CD4-positive, alpha-beta T cell (primary cell): ENCODE measurements around the gene AGBL1. TPM values are rescaled to one million over a fixed set of nuclear protein-coding genes. Genes with fewer than 3 reads are reported as not detected.

Experiments used
- ATAC-seq: fragments of 200-7000 bp; cut with Tn5 transposase; one replicate; pipeline ENCODE4 v1.10.0; 2022; ENCODE audit warnings: mild to moderate bottlenecking; ENCODE audit not compliant: poor library complexity
- CTCF ChIA-PET: fragments of 350-600 bp; sonication (Branson Sonifier 250); formaldehyde crosslinking; loops from one replicate; lab custom pipeline; 2021; ENCODE audit warnings: antibody characterized with exemption, inconsistent platforms; lab: Charles Lee
- POLR2A ChIA-PET: fragments of 350-600 bp; sonication (Branson Sonifier 250); formaldehyde crosslinking; loops from one replicate; lab custom pipeline; 2021; ENCODE audit warnings: antibody characterized with exemption, inconsistent platforms; lab: Charles Lee
- DNase-seq, 14 experiments: peaks; one replicate each; pipeline ENCODE4 v3.0.0-alpha.2; 2013 to 2020; ENCODE audit warnings: mixed read lengths in 2 of 14
- H3K27ac ChIP-seq, 2 donors: one replicate each; pipeline versions ENCODE4 v1.5.1 to v1.7.0; 2013; ENCODE audit warnings: low read length in 2 of 2, low read depth in 1 of 2, mild to moderate bottlenecking in 1 of 2
- H3K27me3 ChIP-seq, 2 experiments: 1 replicate in 1 of 2; 2 replicates in 1 of 2; pipeline versions ENCODE4 v1.6.1 to v1.7.0; 2013; ENCODE audit warnings: low read length in 2 of 2, control low read depth in 1 of 2, mild to moderate bottlenecking in 1 of 2, moderate library complexity in 1 of 2; ENCODE audit not compliant: insufficient read depth in 2 of 2, control insufficient read depth in 1 of 2
- H3K36me3 ChIP-seq: one replicate; pipeline ENCODE4 v1.6.1; 2013; ENCODE audit warnings: low read length, control low read depth; ENCODE audit not compliant: insufficient read depth
- H3K4me1 ChIP-seq: one replicate; pipeline ENCODE4 v1.6.1; 2013; ENCODE audit warnings: low read length, control low read depth; ENCODE audit not compliant: insufficient read depth
- H3K4me3 ChIP-seq: one replicate; pipeline ENCODE4 v1.5.1; 2013; ENCODE audit warnings: mild to moderate bottlenecking, low read length, moderate library complexity
- H3K9me3 ChIP-seq, 2 experiments: 1 replicate in 1 of 2; 2 replicates in 1 of 2; pipeline versions ENCODE4 v1.6.1 to v1.7.0; 2013; ENCODE audit warnings: low read length in 2 of 2, mild to moderate bottlenecking in 2 of 2, control low read depth in 1 of 2, moderate library complexity in 1 of 2; ENCODE audit not compliant: control insufficient read depth in 1 of 2, insufficient read depth in 1 of 2
- H3K27ac Mint-ChIP-seq: one replicate; pipeline ENCODE4 v1.8.0; 2020; ENCODE audit warnings: mixed read lengths
- H3K27me3 Mint-ChIP-seq: one replicate; pipeline ENCODE4 v1.8.0; 2021; ENCODE audit warnings: mixed read lengths
- H3K36me3 Mint-ChIP-seq: one replicate; pipeline ENCODE4 v1.8.0; 2021; ENCODE audit warnings: low read depth, mixed read lengths
- H3K4me1 Mint-ChIP-seq: one replicate; pipeline ENCODE4 v1.8.0; 2021; ENCODE audit warnings: low read depth, mixed read lengths
- H3K4me3 Mint-ChIP-seq: one replicate; pipeline ENCODE4 v1.8.0; 2020; ENCODE audit warnings: mild to moderate bottlenecking, mixed read lengths
- H3K9me3 Mint-ChIP-seq: one replicate; pipeline ENCODE4 v1.8.0; 2020; ENCODE audit warnings: mixed read lengths
- CTCF ChIP-seq: fragments of 200-600 bp; IDR thresholded peaks from one replicate; pipeline ENCODE4 v1.8.0; 2022; ENCODE audit warnings: antibody characterized with exemption, mild to moderate bottlenecking
- intact Hi-C, 2 experiments: fragments of 100-400 bp; cut with DNase I in 1 of 2; cut with micrococcal nuclease in 1 of 2; formaldehyde crosslinking; loops; one replicate each; pipeline versions ENCODE4 v1.15.1 to v1.9.0; 2023 to 2025; cut with DNase I, micrococcal nuclease
- total RNA-seq, 174 experiments: library from RNA in 2 of 174; stranded (reverse) in 2 of 174; gene quantifications; one replicate each; pipeline ENCODE4 v1.2.3 and lab custom pipeline; 2021 to 2026

The AGBL1 gene
- total RNA-seq, 2 experiments from 2014 or later, result not detected

GRCh38 chr15:86162641-86163040 is 83.0 kb downstream of the AGBL1 start:
- ATAC-seq (no peak), DNase-seq (no peak)
- Mint-ChIP-seq H3K27me3 (peaks cover 12% of the 10 kb centered on the region), H3K4me3 (no peak overlapping the region), H3K9me3 (no peaks in the 10 kb centered on the region), H3K36me3 (no peaks in the 10 kb centered on the region), H3K27ac (no peak overlapping the region), H3K4me1 (no peaks in the 10 kb centered on the region)
- no peaks in the 10 kb centered on the region for H3K4me1 ChIP-seq
- H3K27me3 ChIP-seq, result peaks cover 0 to 3% of the 10 kb centered on the region in 2 experiments
- ChIA-PET POLR2A (no interaction called here), CTCF (no interaction called here)
- intact Hi-C loops, result no loop called here
- H3K9me3 ChIP-seq, result no peaks in the 10 kb centered on the region
- H3K36me3 ChIP-seq, result no peaks in the 10 kb centered on the region
- TF ChIP-seq CTCF, result no peak
- H3K4me3 ChIP-seq, result no peak overlapping the region
- H3K27ac ChIP-seq, result no peak overlapping the region

- ATAC-seq (no peak), DNase-seq (no peak)
- H3K27me3 Mint-ChIP-seq, result peaks cover 18% of the 10 kb centered on the region
- no peak for TF ChIP-seq CTCF
- intact Hi-C loops, result no loop called here
- H3K36me3 Mint-ChIP-seq, result no peaks in the 10 kb centered on the region
- no peak overlapping the region for H3K4me3 ChIP-seq
- no peaks in the 10 kb centered on the region for H3K4me1 ChIP-seq
- H3K9me3 Mint-ChIP-seq, result no peaks in the 10 kb centered on the region
- ChIA-PET POLR2A (no interaction called here), CTCF (no interaction called here)
- H3K9me3 ChIP-seq, result no peaks in the 10 kb centered on the region
- H3K27ac ChIP-seq, result no peak overlapping the region
- H3K4me3 Mint-ChIP-seq, result no peak overlapping the region
- H3K27ac Mint-ChIP-seq, result no peak overlapping the region
- H3K36me3 ChIP-seq, result no peaks in the 10 kb centered on the region
- peaks cover 0 to 4% of the 10 kb centered on the region in 2 experiments for H3K27me3 ChIP-seq
- no peaks in the 10 kb centered on the region for H3K4me1 Mint-ChIP-seq
These were observed 84.1 kb downstream of the AGBL1 start for GRCh38 chr15:86163816-86164215.

- intact Hi-C loops, result no loop called here
- Histone ChIP-seq H3K4me1 (no peaks in the 10 kb centered on the region), H3K4me3 (no peak overlapping the region), H3K27me3 (peaks cover 0 to 4% of the 10 kb centered on the region in 2 experiments), H3K27ac (no peak overlapping the region), H3K9me3 (no peaks in the 10 kb centered on the region), H3K36me3 (no peaks in the 10 kb centered on the region)
- DNase-seq (no peak), ATAC-seq (no peak)
- Mint-ChIP-seq H3K27me3 (peaks cover 12% of the 10 kb centered on the region), H3K36me3 (no peaks in the 10 kb centered on the region), H3K4me3 (no peak overlapping the region), H3K27ac (no peak overlapping the region), H3K9me3 (no peaks in the 10 kb centered on the region), H3K4me1 (no peaks in the 10 kb centered on the region)
- POLR2A ChIA-PET, result no interaction called here
- CTCF ChIA-PET, result no interaction called here
- no peak for TF ChIP-seq CTCF
These were observed 84.7 kb downstream of the AGBL1 start for GRCh38 chr15:86164232-86164898.
